Parathyroid adenoma (tissue), 2 donors: ENCODE measurements around the gene KRTAP20-4.

Experiments
- H2AFZ ChIP-seq: fragments of 300-600 bp; sonication (generic); one replicate; pipeline ENCODE4 v1.7.0; 2017; ENCODE audit warnings: antibody characterized with exemption, mild to moderate bottlenecking
- H3K27ac ChIP-seq: fragments of 300-600 bp; sonication (generic); one replicate; pipeline ENCODE4 v1.7.0; 2017
- H3K27me3 ChIP-seq: fragments of 300-600 bp; sonication (generic); one replicate; pipeline ENCODE4 v1.7.0; 2017; ENCODE audit warnings: low read length; ENCODE audit not compliant: control insufficient read depth, insufficient read depth
- H3K36me3 ChIP-seq: fragments of 300-600 bp; sonication (generic); one replicate; pipeline ENCODE4 v1.7.0; 2017; ENCODE audit warnings: low read length; ENCODE audit not compliant: control insufficient read depth, insufficient read depth
- H3K4me1 ChIP-seq: fragments of 300-600 bp; sonication (generic); one replicate; pipeline ENCODE4 v1.7.0; 2017; ENCODE audit warnings: control low read depth
- H3K4me2 ChIP-seq: fragments of 300-600 bp; sonication (generic); one replicate; pipeline ENCODE4 v1.7.0; 2017; ENCODE audit warnings: low read length
- H3K4me3 ChIP-seq: fragments of 300-600 bp; sonication (generic); one replicate; pipeline ENCODE4 v1.7.0; 2017; ENCODE audit warnings: low read depth, low read length
- H3K79me2 ChIP-seq: fragments of 300-600 bp; sonication (generic); one replicate; pipeline ENCODE4 v1.7.0; 2017; ENCODE audit warnings: control low read depth
- H3K9ac ChIP-seq: fragments of 300-600 bp; sonication (generic); one replicate; pipeline ENCODE4 v1.7.0; 2017; ENCODE audit warnings: mild to moderate bottlenecking
- H3K9me3 ChIP-seq: fragments of 300-600 bp; sonication (generic); one replicate; pipeline ENCODE4 v1.7.0; 2017; ENCODE audit warnings: low read length; ENCODE audit not compliant: control insufficient read depth
- CTCF ChIP-seq: fragments of 300-600 bp; sonication (generic); IDR thresholded peaks from one replicate; pipeline ENCODE4 v1.7.0; 2017; ENCODE audit warnings: antibody characterized with exemption, mild to moderate bottlenecking
- donor health status: primary hyperparathyroidism.

KRTAP20-4 gene

DNA sequence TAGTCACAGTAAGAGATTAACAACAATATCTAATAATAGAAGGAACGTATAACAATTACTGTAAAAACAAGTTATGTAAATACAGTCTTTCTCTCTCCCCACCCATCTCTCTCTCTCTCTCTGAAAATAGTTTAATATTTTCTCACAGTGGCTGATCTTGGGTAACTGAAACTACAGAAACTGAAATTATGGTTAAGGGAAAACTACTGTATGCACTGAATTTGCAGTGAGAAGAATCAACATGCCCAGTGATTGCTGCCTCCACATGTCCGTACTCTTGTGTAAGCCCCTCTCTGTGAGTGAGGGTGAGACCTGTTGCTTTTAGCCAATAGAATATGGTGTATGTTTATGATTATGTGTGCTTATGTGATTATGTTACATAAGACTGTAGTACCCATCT, 8.3 kb upstream of the KRTAP20-4 start:
- Histone ChIP-seq H3K9me3 (no peaks in the 10 kb centered on the region), H3K79me2 (no peaks in the 10 kb centered on the region), H3K4me1 (no peaks in the 10 kb centered on the region), H3K27ac (no peak overlapping the region), H3K27me3 (no peaks in the 10 kb centered on the region), H2AFZ (no peak overlapping the region), H3K4me2 (no peak overlapping the region), H3K36me3 (no peaks in the 10 kb centered on the region), H3K9ac (no peak overlapping the region), H3K4me3 (no peak overlapping the region)
- no peak for TF ChIP-seq CTCF

DNA sequence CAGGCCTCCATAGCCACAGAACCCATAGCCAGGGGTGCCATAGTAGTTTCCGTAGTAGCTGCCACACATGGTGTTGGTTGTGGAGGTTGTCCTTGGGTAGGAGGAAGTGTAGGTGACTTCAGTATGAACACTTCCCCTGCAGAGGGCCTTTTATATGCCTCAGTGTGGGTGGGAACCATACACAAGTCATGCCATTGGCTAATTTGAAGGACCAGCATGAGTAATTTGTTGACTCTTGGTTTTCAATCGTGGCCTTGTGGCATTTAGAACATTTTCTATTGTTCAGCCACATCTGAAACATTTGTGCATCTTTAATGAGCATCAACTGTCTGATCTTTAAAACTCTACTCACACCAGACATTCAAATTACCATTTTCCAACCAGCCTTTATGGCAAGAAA, 6.6 kb upstream of the KRTAP20-4 start, which contains the start of gene KRTAP6-1:
TSS of gene KRTAP6-1 (minus strand) at position 95 of the 400 bp plus-strand sequence. CDS start at position 69, 26 bp downstream.
- Histone ChIP-seq H3K79me2 (no peaks in the 10 kb centered on the region), H3K27ac (no peak within 1 kb of the TSS), H3K4me3 (no peak within 1 kb of the TSS), H3K9me3 (no peaks in the 10 kb centered on the region), H3K4me2 (no peak within 1 kb of the TSS), H3K27me3 (no peaks in the 10 kb centered on the region), H3K9ac (no peak within 1 kb of the TSS), H2AFZ (no peak within 1 kb of the TSS), H3K4me1 (no peaks in the 10 kb centered on the region), H3K36me3 (no peaks in the 10 kb centered on the region)
- no peak for TF ChIP-seq CTCF

DNA sequence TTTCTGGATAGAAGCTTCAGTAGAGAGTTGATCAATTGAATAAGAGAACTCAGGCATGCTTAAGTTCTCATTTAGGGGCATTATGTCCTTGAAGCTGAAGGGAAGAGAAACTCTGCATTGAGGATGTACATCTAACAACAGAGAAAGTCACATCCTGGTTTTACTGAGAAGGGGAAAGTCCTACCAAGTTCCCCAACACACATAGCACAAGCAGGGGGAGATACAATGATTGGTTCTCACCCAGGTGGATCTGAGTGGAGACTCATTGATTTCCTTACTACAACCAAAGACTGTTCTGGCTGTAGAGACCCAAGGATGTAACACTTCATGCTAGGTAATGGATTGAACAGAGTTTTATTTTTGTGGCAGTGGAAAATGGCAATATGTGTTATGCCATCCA, 5.2 kb upstream of the KRTAP20-4 start:
- Histone ChIP-seq H3K36me3 (no peaks in the 10 kb centered on the region), H3K79me2 (no peaks in the 10 kb centered on the region), H3K9ac (no peak overlapping the region), H3K27ac (no peak overlapping the region), H3K9me3 (no peaks in the 10 kb centered on the region), H2AFZ (no peak overlapping the region), H3K4me1 (no peaks in the 10 kb centered on the region), H3K27me3 (no peaks in the 10 kb centered on the region), H3K4me3 (no peak overlapping the region), H3K4me2 (no peak overlapping the region)
- no peak for TF ChIP-seq CTCF

DNA sequence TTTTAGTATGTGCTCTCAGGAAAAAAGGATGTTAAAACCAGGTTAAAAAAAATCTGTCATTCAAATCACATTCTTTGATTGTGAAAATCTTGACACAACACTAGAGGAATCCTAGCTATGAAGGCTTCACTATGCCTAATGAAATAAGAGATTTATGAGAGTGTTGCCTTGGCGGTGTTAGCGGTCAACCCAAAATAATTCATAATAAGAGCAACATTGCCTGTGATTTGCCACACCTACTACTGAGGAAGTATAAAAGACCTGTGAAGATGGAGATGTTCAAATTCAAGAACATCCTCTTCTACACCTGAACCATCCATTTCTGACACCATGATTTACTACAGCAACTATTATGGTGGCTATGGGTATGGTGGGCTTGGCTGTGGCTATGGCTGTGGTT, 4.3 kb upstream of the KRTAP20-4 start, which contains the start of gene KRTAP20-1:
TSS of gene KRTAP20-1 (plus strand) at position 301 of the 400 bp plus-strand sequence. CDS start at position 331, 30 bp downstream.
- no peak within 1 kb of the TSS for H3K4me3 ChIP-seq
- no peak within 1 kb of the TSS for H2AFZ ChIP-seq
- no peaks in the 10 kb centered on the region for H3K27me3 ChIP-seq
- H3K79me2 ChIP-seq, result no peaks in the 10 kb centered on the region
- H3K4me1 ChIP-seq, result no peaks in the 10 kb centered on the region
- H3K27ac ChIP-seq, result no peak within 1 kb of the TSS
- H3K9me3 ChIP-seq, result no peaks in the 10 kb centered on the region
- H3K9ac ChIP-seq, result no peak within 1 kb of the TSS
- no peak for TF ChIP-seq CTCF
- no peaks in the 10 kb centered on the region for H3K36me3 ChIP-seq
- H3K4me2 ChIP-seq, result no peak within 1 kb of the TSS

DNA sequence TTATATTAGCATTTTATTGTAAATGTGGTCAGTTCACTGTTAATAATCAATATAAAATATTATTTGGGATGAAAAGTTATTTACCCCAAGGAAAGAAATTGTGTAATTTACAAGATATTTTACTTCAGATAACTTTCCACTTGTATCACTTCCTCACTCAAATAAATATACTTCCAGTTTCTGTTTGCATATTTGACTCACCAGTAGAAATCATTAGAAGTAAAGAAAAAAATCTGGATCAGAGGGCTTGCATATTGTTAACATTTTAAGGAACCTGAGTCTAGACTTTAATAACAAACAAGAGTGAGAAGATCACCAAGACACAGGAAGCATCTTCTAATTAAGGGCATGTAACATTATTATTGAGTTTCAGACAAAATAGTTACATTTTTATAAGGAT, 347 bp upstream of the KRTAP20-4 start:
- no peaks in the 10 kb centered on the region for H3K79me2 ChIP-seq
- no peaks in the 10 kb centered on the region for H3K9me3 ChIP-seq
- no peaks in the 10 kb centered on the region for H3K27me3 ChIP-seq
- H3K27ac ChIP-seq, result no peak overlapping the region
- no peak overlapping the region for H3K4me3 ChIP-seq
- H3K4me1 ChIP-seq, result no peaks in the 10 kb centered on the region
- H3K36me3 ChIP-seq, result no peaks in the 10 kb centered on the region
- no peak for TF ChIP-seq CTCF
- H3K9ac ChIP-seq, result no peak overlapping the region
- no peak overlapping the region for H2AFZ ChIP-seq
- no peak overlapping the region for H3K4me2 ChIP-seq
